Measurements from ENCODE around the gene RILPL1. TPM values are rescaled to one million over a fixed set of nuclear protein-coding genes. Genes with fewer than 3 reads are reported as not detected.
"Not testable (repeated sequence)": the region's sequence is repeated elsewhere in the genome, so short reads cannot be mapped to it uniquely, and the experiment has no call there.

Gene RILPL1
- total RNA-seq = 1 to 10 TPM; 1.4 to 1.6 TPM

- DNase-seq = peak; percentile 60
- Mint-ChIP-seq H3K36me3 (no peaks in the 10 kb centered on the region), H3K4me3 (peak within 1 kb of the TSS; percentile 80), H3K4me1 (peaks cover 16% of the 10 kb centered on the region), H3K27me3 (no peaks in the 10 kb centered on the region), H3K9me3 (no peaks in the 10 kb centered on the region), H3K27ac (no peak within 1 kb of the TSS)
These were observed at the start of gene RILPL1 for GRCh38 chr12:123533672-123534643. Gene RILPL1 (minus strand): TSS chr12:123533719. CDS start chr12:123533482, 237 bp downstream.

GRCh38 chr12:123580772-123581171 is 47.3 kb upstream of the RILPL1 start:
- DNase-seq = no peak
- Mint-ChIP-seq H3K36me3 (peaks cover 1% of the 10 kb centered on the region), H3K27me3 (no peaks in the 10 kb centered on the region), H3K4me3 (no peak overlapping the region), H3K4me1 (peaks cover 18% of the 10 kb centered on the region), H3K27ac (no peak overlapping the region), H3K9me3 (no peaks in the 10 kb centered on the region)

- DNase-seq, H3K4me3 Mint-ChIP-seq, H3K27me3 Mint-ChIP-seq, H3K36me3 Mint-ChIP-seq, H3K27ac Mint-ChIP-seq, H3K9me3 Mint-ChIP-seq: not testable (repeated sequence)
- H3K4me1 Mint-ChIP-seq = peaks cover 11% of the 10 kb centered on the region
These were observed 45.3 kb upstream of the RILPL1 start for GRCh38 chr12:123578829-123579228.

- no peak overlapping the region for H3K27ac Mint-ChIP-seq
- H3K4me3 Mint-ChIP-seq = no peak overlapping the region
- H3K36me3 Mint-ChIP-seq = no peaks in the 10 kb centered on the region
- H3K27me3 Mint-ChIP-seq = no peaks in the 10 kb centered on the region
- no peak for DNase-seq
- H3K9me3 Mint-ChIP-seq = no peaks in the 10 kb centered on the region
- H3K4me1 Mint-ChIP-seq = peaks cover 11% of the 10 kb centered on the region
These were observed 44.7 kb upstream of the RILPL1 start for GRCh38 chr12:123578243-123578642.

GRCh38 chr12:123576611-123577010 is 43.1 kb upstream of the RILPL1 start:
- no peaks in the 10 kb centered on the region for H3K4me1 Mint-ChIP-seq
- H3K9me3 Mint-ChIP-seq = no peaks in the 10 kb centered on the region
- H3K27me3 Mint-ChIP-seq = no peaks in the 10 kb centered on the region
- no peak for DNase-seq
- no peak overlapping the region for H3K4me3 Mint-ChIP-seq
- H3K27ac Mint-ChIP-seq = no peak overlapping the region
- H3K36me3 Mint-ChIP-seq = no peaks in the 10 kb centered on the region

GRCh38 chr12:123573870-123574269 is 40.4 kb upstream of the RILPL1 start:
- no peak overlapping the region for H3K27ac Mint-ChIP-seq
- H3K9me3 Mint-ChIP-seq = no peaks in the 10 kb centered on the region
- H3K27me3 Mint-ChIP-seq = peaks cover 4% of the 10 kb centered on the region
- no peak for DNase-seq
- no peak overlapping the region for H3K4me3 Mint-ChIP-seq
- H3K4me1 Mint-ChIP-seq = peaks cover 5% of the 10 kb centered on the region
- no peaks in the 10 kb centered on the region for H3K36me3 Mint-ChIP-seq

- DNase-seq = no peak
- H3K9me3 Mint-ChIP-seq = no peaks in the 10 kb centered on the region
- H3K36me3 Mint-ChIP-seq = no peaks in the 10 kb centered on the region
- H3K4me3 Mint-ChIP-seq = no peak overlapping the region
- peaks cover 4% of the 10 kb centered on the region for H3K27me3 Mint-ChIP-seq
- H3K4me1 Mint-ChIP-seq = peaks cover 5% of the 10 kb centered on the region
- no peak overlapping the region for H3K27ac Mint-ChIP-seq
These were observed 38.9 kb upstream of the RILPL1 start for GRCh38 chr12:123572391-123572790.

GRCh38 chr12:123571343-123571813 is 37.9 kb upstream of the RILPL1 start:
- no peak overlapping the region for H3K4me3 Mint-ChIP-seq
- H3K36me3 Mint-ChIP-seq = no peaks in the 10 kb centered on the region
- H3K27me3 Mint-ChIP-seq = peaks cover 4% of the 10 kb centered on the region
- peaks cover 5% of the 10 kb centered on the region for H3K4me1 Mint-ChIP-seq
- H3K9me3 Mint-ChIP-seq = no peaks in the 10 kb centered on the region
- no peak overlapping the region for H3K27ac Mint-ChIP-seq
- DNase-seq = no peak

GRCh38 chr12:123559468-123559867 is 25.9 kb upstream of the RILPL1 start:
- H3K27me3 Mint-ChIP-seq = no peaks in the 10 kb centered on the region
- no peaks in the 10 kb centered on the region for H3K9me3 Mint-ChIP-seq
- no peaks in the 10 kb centered on the region for H3K4me1 Mint-ChIP-seq
- H3K27ac Mint-ChIP-seq = no peak overlapping the region
- H3K4me3 Mint-ChIP-seq = no peak overlapping the region
- DNase-seq = no peak
- no peaks in the 10 kb centered on the region for H3K36me3 Mint-ChIP-seq

GRCh38 chr12:123558487-123558886 is 25.0 kb upstream of the RILPL1 start:
- H3K4me1 Mint-ChIP-seq, H3K27me3 Mint-ChIP-seq, H3K4me3 Mint-ChIP-seq, H3K27ac Mint-ChIP-seq, H3K36me3 Mint-ChIP-seq, DNase-seq, H3K9me3 Mint-ChIP-seq: not testable (repeated sequence)

GRCh38 chr12:123554843-123555242 is 21.3 kb upstream of the RILPL1 start:
- H3K9me3 Mint-ChIP-seq, H3K4me1 Mint-ChIP-seq, H3K27ac Mint-ChIP-seq, DNase-seq, H3K27me3 Mint-ChIP-seq, H3K36me3 Mint-ChIP-seq, H3K4me3 Mint-ChIP-seq: not testable (repeated sequence)

- H3K4me3 Mint-ChIP-seq, H3K36me3 Mint-ChIP-seq, H3K27ac Mint-ChIP-seq, H3K4me1 Mint-ChIP-seq, H3K27me3 Mint-ChIP-seq, DNase-seq, H3K9me3 Mint-ChIP-seq: not testable (repeated sequence)
These were observed 20.6 kb upstream of the RILPL1 start for GRCh38 chr12:123554136-123554535.

- Mint-ChIP-seq H3K27me3 (no peaks in the 10 kb centered on the region), H3K27ac (no peak overlapping the region), H3K9me3 (no peaks in the 10 kb centered on the region), H3K4me3 (no peak overlapping the region), H3K36me3 (no peaks in the 10 kb centered on the region), H3K4me1 (no peaks in the 10 kb centered on the region)
- no peak for DNase-seq
These were observed 17.2 kb upstream of the RILPL1 start for GRCh38 chr12:123550700-123551099.

- Mint-ChIP-seq H3K4me3 (no peak overlapping the region), H3K4me1 (no peaks in the 10 kb centered on the region), H3K36me3 (no peaks in the 10 kb centered on the region), H3K27me3 (no peaks in the 10 kb centered on the region), H3K9me3 (no peaks in the 10 kb centered on the region), H3K27ac (no peak overlapping the region)
- DNase-seq = no peak
These were observed 14.6 kb upstream of the RILPL1 start for GRCh38 chr12:123548107-123548506.

- no peak overlapping the region for H3K27ac Mint-ChIP-seq
- no peaks in the 10 kb centered on the region for H3K36me3 Mint-ChIP-seq
- H3K9me3 Mint-ChIP-seq = no peaks in the 10 kb centered on the region
- no peak overlapping the region for H3K4me3 Mint-ChIP-seq
- DNase-seq = no peak
- no peaks in the 10 kb centered on the region for H3K4me1 Mint-ChIP-seq
- H3K27me3 Mint-ChIP-seq = no peaks in the 10 kb centered on the region
These were observed 12.8 kb upstream of the RILPL1 start for GRCh38 chr12:123546281-123546680.

GRCh38 chr12:123543541-123543940 is 10.0 kb upstream of the RILPL1 start:
- H3K9me3 Mint-ChIP-seq = no peaks in the 10 kb centered on the region
- no peaks in the 10 kb centered on the region for H3K4me1 Mint-ChIP-seq
- H3K27me3 Mint-ChIP-seq = peaks cover 6% of the 10 kb centered on the region
- H3K36me3 Mint-ChIP-seq = no peaks in the 10 kb centered on the region
- DNase-seq = no peak
- H3K4me3 Mint-ChIP-seq = no peak overlapping the region
- H3K27ac Mint-ChIP-seq = no peak overlapping the region

Data from activated naive CD8-positive, alpha-beta T cell treated with anti-CD3 and anti-CD28 coated beads for 36 hours (primary cell).